ENCODE measurements around the gene CYSTM1.

GRCh38 chr5:140141241-140141640 is 33.7 kb upstream of the CYSTM1 start:
- TF ChIP-seq RARB (CRISPR knock-in tag; IDR thresholded peaks at IDR 0.05) (no peak), CSDC2 (CRISPR knock-in tag; IDR thresholded peaks at IDR 0.05) (no peak), ARNTL (CRISPR knock-in tag; IDR thresholded peaks at IDR 0.05; ENCODE audit: borderline replicate concordance, low read depth) (no peak), OSR1 (CRISPR knock-in tag; IDR thresholded peaks at IDR 0.05) (no peak), ZFP30 (CRISPR knock-in tag; IDR thresholded peaks at IDR 0.05) (no peak), GLIS3 (CRISPR knock-in tag; IDR thresholded peaks at IDR 0.05) (no peak)
